HL-60 (cell line): ENCODE data around the gene POMT1.

ENCODE experiments used
- CTCF ChIP-seq: IDR thresholded peaks from one replicate; pipeline ENCODE4 v1.5.1; 2011; ENCODE audit warnings: low read length, control low read depth, inconsistent platforms; ENCODE audit not compliant: insufficient read depth
- POLR2AphosphoS5 ChIP-seq: IDR thresholded peaks from 2 replicates; pipeline ENCODE4 v1.6.1; 2012; ENCODE audit warnings: low read depth

GRCh38 chr9:131511880-131512279, 9.2 kb downstream of the POMT1 start:
- TF ChIP-seq CTCF (no peak), POLR2AphosphoS5 (no peak)
